Coronary artery (tissue), 2 donors: ENCODE results near the gene IL31RA.

Experiments
- DNase-seq: peaks from one replicate; pipeline ENCODE4 v3.0.0-alpha.2; 2017; ENCODE audit warnings: low spot score
- H3K27ac ChIP-seq, 2 donors: fragments of 200-600 bp; sonication (generic); one replicate each; pipeline ENCODE4 v1.5.1; 2016 to 2019
- H3K4me3 ChIP-seq: fragments of 200-600 bp; sonication (generic); 2 replicates; pipeline ENCODE4 v1.5.1; 2016; ENCODE audit warnings: mild to moderate bottlenecking, moderate library complexity
- CTCF ChIP-seq: fragments of 200-600 bp; sonication (generic); IDR thresholded peaks from one replicate; pipeline ENCODE4 v1.5.1; 2019; ENCODE audit warnings: antibody characterized with exemption

Gene IL31RA

GRCh38 chr5:55851675-55851979 is 470 bp downstream of the IL31RA start:
- no peak for TF ChIP-seq CTCF
- no peak for DNase-seq
- H3K27ac ChIP-seq = no peak overlapping the region
- no peak overlapping the region for H3K4me3 ChIP-seq

GRCh38 chr5:55852503-55852902 is 1.3 kb downstream of the IL31RA start:
- Histone ChIP-seq H3K27ac (no peak overlapping the region), H3K4me3 (no peak overlapping the region)
- no peak for DNase-seq
- no peak for TF ChIP-seq CTCF

GRCh38 chr5:55853041-55853670 is 2.0 kb downstream of the IL31RA start:
- DNase-seq = no peak
- no peak overlapping the region for H3K27ac ChIP-seq
- no peak for TF ChIP-seq CTCF
- H3K4me3 ChIP-seq = no peak overlapping the region

- no peak overlapping the region for H3K27ac ChIP-seq
- TF ChIP-seq CTCF = no peak
- no peak for DNase-seq
- H3K4me3 ChIP-seq = no peak overlapping the region
Measured at GRCh38 chr5:55853818-55854217, 2.7 kb downstream of the IL31RA start.

GRCh38 chr5:55855509-55855908 is 4.4 kb downstream of the IL31RA start:
- TF ChIP-seq CTCF = no peak
- Histone ChIP-seq H3K27ac (no peak overlapping the region), H3K4me3 (no peak overlapping the region)
- DNase-seq = no peak

- TF ChIP-seq CTCF = no peak
- DNase-seq = no peak
- Histone ChIP-seq H3K4me3 (no peak overlapping the region), H3K27ac (no peak overlapping the region)
Measured at GRCh38 chr5:55856516-55857246, 5.5 kb downstream of the IL31RA start.

GRCh38 chr5:55857247-55857640 is 6.1 kb downstream of the IL31RA start:
- TF ChIP-seq CTCF = no peak
- no peak overlapping the region for H3K4me3 ChIP-seq
- DNase-seq = no peak
- no peak overlapping the region for H3K27ac ChIP-seq
